H1 (cell line): ENCODE data around the gene CGGBP1. TPM values are rescaled to one million over a fixed set of nuclear protein-coding genes. Genes with fewer than 3 reads are reported as not detected.

Experiments
- BRCA1 ChIP-seq: IDR thresholded peaks from 2 replicates; pipeline ENCODE4 v1.6.1; 2012; ENCODE audit warnings: low read depth, low read length, improper control_type of control experiment
- CHD1 ChIP-seq: IDR thresholded peaks from 2 replicates; pipeline ENCODE4 v1.6.1; 2012; ENCODE audit warnings: low read depth, low read length, improper control_type of control experiment
- EGR1 ChIP-seq: IDR thresholded peaks from 2 replicates; pipeline ENCODE4 v1.6.1; 2011; ENCODE audit warnings: low read depth, low read length, borderline replicate concordance
- EZH2 ChIP-seq: fragments of 200-600 bp; sonication (generic); IDR thresholded peaks from 2 replicates; pipeline ENCODE4 v1.7.1; 2012; ENCODE audit warnings: low read depth, mild to moderate bottlenecking, moderate library complexity, low read length, inconsistent platforms; ENCODE audit not compliant: severe bottlenecking
- MAX ChIP-seq: IDR thresholded peaks from 2 replicates; pipeline ENCODE4 v1.6.1; 2012; ENCODE audit warnings: inconsistent platforms
- NRF1 ChIP-seq: IDR thresholded peaks from 2 replicates; pipeline ENCODE4 v1.6.1; 2011; ENCODE audit warnings: mild to moderate bottlenecking, low read depth, low read length, improper control_type of control experiment
- RAD21 ChIP-seq, 2 experiments: IDR thresholded peaks in 1 of 2; conservative IDR thresholded peaks in 1 of 2; 2 replicates each; pipeline ENCODE4 v1.6.1; 2011; ENCODE audit warnings: low read depth in 2 of 2, low read length in 2 of 2, improper control_type of control experiment in 1 of 2, inconsistent platforms in 1 of 2, mild to moderate bottlenecking in 1 of 2, moderate library complexity in 1 of 2
- RXRA ChIP-seq: IDR thresholded peaks from 2 replicates; pipeline ENCODE4 v1.6.1; 2011; ENCODE audit warnings: low read depth, mild to moderate bottlenecking, low read length, moderate library complexity; ENCODE audit not compliant: insufficient read depth
- SIRT6 ChIP-seq: IDR thresholded peaks from one replicate; pipeline ENCODE4 v1.7.1; 2012; ENCODE audit warnings: low read length, inconsistent platforms
- TAF1 ChIP-seq: IDR thresholded peaks from 2 replicates; pipeline ENCODE4 v1.6.1; 2011; ENCODE audit warnings: mild to moderate bottlenecking, low read depth, low read length
- TCF12 ChIP-seq: IDR thresholded peaks from 2 replicates; pipeline ENCODE4 v1.6.1; 2011; ENCODE audit warnings: low read depth, mild to moderate bottlenecking, low read length
- ZNF274 ChIP-seq: IDR thresholded peaks from 2 replicates; pipeline ENCODE4 v1.7.0; 2012; ENCODE audit warnings: low read length, borderline replicate concordance; ENCODE audit errors: extremely low read depth
- polyA plus RNA-seq, 7 experiments: library from polyadenylated mRNA; depleted of rRNA in 3 of 7; stranded (reverse) in 5 of 7; unstranded in 2 of 7; fragments of >200 nt in 5 of 7; fragments of 200-250 nt in 2 of 7; gene quantifications; 1 replicate in 5 of 7; 2 replicates in 1 of 7; 4 replicates in 1 of 7; pipeline versions ENCODE4 v1.2.1 to v1.2.3, GENCODE V29; 2011 to 2013; ENCODE audit warnings: missing spikeins in 2 of 7, mixed read lengths in 2 of 7
- total RNA-seq: library from RNA; stranded (reverse); fragmentation: NEBNext Ultra II Directional; extraction: Animal tissue kit (Norgen Biotek cat#: 25700); gene quantifications from 2 replicates; pipeline ENCODE4 v1.2.1, GENCODE V29; 2021

CGGBP1 gene
- total and polyA plus RNA-seq, 2 of the 8 experiments (the other 6 are each of a cell fraction or from before 2014, with no cell fraction given) = 22.9 to 61.4 TPM

- TF ChIP-seq RAD21 (IDR thresholded peaks at IDR 0.05 in 1 of 2, conservative IDR thresholded peaks at IDR 0.05 in 1 of 2; ENCODE audit: low read depth in 2 of 2, low read length in 2 of 2) (no peak), TAF1 (peak; percentile 61), NRF1 (no peak), RXRA (no peak), EGR1 (peak; percentile 75), ZNF274 (no peak), BRCA1 (no peak), CHD1 (no peak), EZH2 (no peak), MAX (peak; percentile 53; the same call in 1 of the 2 replicates), SIRT6 (no peak), TCF12 (no peak)
These were observed at the start of gene CGGBP1, which contains the start of gene ZNF654 (continued) for GRCh38 chr3:88058581-88059379.
